Transverse colon (tissue), 4 donors: ENCODE data around the gene TWNK. TPM values are rescaled to one million over a fixed set of nuclear protein-coding genes. Genes with fewer than 3 reads are reported as not detected.

Source experiments
- DNase-seq: peaks from one replicate; pipeline ENCODE4 v3.0.0-alpha.2; 2019
- H3K27ac ChIP-seq, 4 donors: fragments of 200-600 bp; sonication (generic); 2 replicates each; pipeline ENCODE4 v1.5.1; 2016 to 2018; ENCODE audit warnings: inconsistent platforms in 4 of 4
- H3K27me3 ChIP-seq: fragments of 200-600 bp; sonication (generic); 2 replicates; pipeline ENCODE4 v1.5.1; 2017; ENCODE audit warnings: inconsistent platforms
- H3K36me3 ChIP-seq, 4 donors: fragments of 200-600 bp; sonication (generic); 2 replicates each; pipeline ENCODE4 v1.5.1; 2017 to 2019; ENCODE audit warnings: inconsistent platforms in 4 of 4
- H3K4me1 ChIP-seq, 4 donors: fragments of 200-600 bp; sonication (generic); 2 replicates each; pipeline ENCODE4 v1.5.1; 2017 to 2020; ENCODE audit warnings: inconsistent platforms in 4 of 4
- H3K4me3 ChIP-seq, 4 donors: fragments of 200-600 bp; sonication (generic); 1 replicate in 1 of 4; 2 replicates in 3 of 4; pipeline versions ENCODE4 v1.5.1 to v1.6.1; 2017 to 2019; ENCODE audit warnings: inconsistent platforms in 4 of 4
- H3K9me3 ChIP-seq, 2 donors: fragments of 200-600 bp; sonication (generic); 2 replicates each; pipeline ENCODE4 v1.5.1; 2017 to 2019; ENCODE audit warnings: inconsistent platforms in 2 of 2
- EP300 ChIP-seq: sonication (generic); formaldehyde crosslinking; IDR thresholded peaks from one replicate; pipeline ENCODE4 v1.6.1; 2017; ENCODE audit warnings: antibody characterized with exemption, low read depth
- POLR2A ChIP-seq: fragments of 450-650 bp; IDR thresholded peaks from one replicate; pipeline ENCODE4 v1.6.1; 2016; ENCODE audit warnings: antibody characterized with exemption, mild to moderate bottlenecking, moderate library complexity
- POLR2AphosphoS5 ChIP-seq, 3 donors: sonication (generic); formaldehyde crosslinking; IDR thresholded peaks; one replicate each; pipeline ENCODE4 v1.6.1; 2016; ENCODE audit warnings: antibody characterized with exemption in 3 of 3
- WGBS, 2 donors: methylation state at CpG; one replicate each; pipeline ENCODE4 v1.1.5; 2018; ENCODE audit warnings: low coverage in 1 of 2; 5-methylcytosine and 5-hydroxymethylcytosine counted together
- in situ Hi-C, 4 donors: fragments of 200-750 bp; cut with MboI; loops; one replicate each; pipeline versions ENCODE4 v1.15.0 to v1.15.1; 2017; ENCODE audit warnings: low sequenced_read_pairs in 3 of 4, low pct_ligation_motif_present in 1 of 4, low pct_unique_long_range_greater_than_20kb in 1 of 4
- intact Hi-C: fragments of 100-400 bp; cut with DNase I; formaldehyde crosslinking; loops from one replicate; pipeline ENCODE4 v1.15.1; 2023; ENCODE audit warnings: low total_unique reads
- total RNA-seq, 4 donors: library from RNA; depleted of rRNA; stranded (reverse); fragments of >200 nt; gene quantifications; one replicate each; pipeline ENCODE4 v1.1.0, GENCODE V29; 2016
- TF ChIP-seq, protein P1 (sequence below), 5 experiments: fragments of 200-600 bp in 3 of 5; fragments of 450-650 bp in 2 of 5; sonication (generic) in 3 of 5; IDR thresholded peaks; 1 replicate in 2 of 5; 2 replicates in 3 of 5; pipeline ENCODE4 v1.5.1; 2016 to 2017; ENCODE audit warnings: antibody characterized with exemption in 5 of 5, inconsistent platforms in 3 of 5, mild to moderate bottlenecking in 2 of 5, moderate library complexity in 1 of 5

TWNK gene
- total RNA-seq, 4 donors from 2014 or later, result 1.1 to 12.7 (median 3.3) TPM

DNA sequence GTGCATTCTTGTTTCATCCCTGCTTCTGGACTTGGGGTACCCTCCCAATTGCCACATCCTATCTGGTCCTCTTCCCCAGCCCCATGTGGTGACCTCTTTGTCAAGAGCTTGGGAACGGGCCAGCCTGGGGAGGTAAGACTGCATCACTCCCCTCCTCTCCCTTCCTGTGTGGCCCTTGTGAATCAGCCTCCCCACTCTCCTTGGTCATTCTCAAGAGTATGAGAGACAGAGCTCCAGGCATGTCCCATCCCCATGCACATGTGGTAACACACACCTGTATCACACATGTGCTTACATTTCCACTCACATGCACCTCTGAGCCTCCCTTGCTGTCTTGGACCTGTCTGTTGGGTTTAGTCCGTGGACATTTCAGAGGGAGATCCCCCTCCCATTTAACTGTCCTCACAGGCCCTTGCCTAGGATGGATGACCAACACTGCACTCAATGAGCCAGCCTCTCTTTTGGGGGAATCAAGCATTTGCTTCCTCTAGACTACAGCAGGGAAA, 2.6 kb upstream of the TWNK start:
- H3K27me3 ChIP-seq, result no peaks in the 10 kb centered on the region
- in situ Hi-C loops (no loop called here), intact Hi-C loops (no loop called here)
- 85% methylated on average over 2 of the region's 2 CpGs; no CpG with 5 or more reads in 1 of the 2 donors for WGBS, 2 donors
- peaks cover 0 to 5% (median 0%) of the 10 kb centered on the region in 4 donors for H3K36me3 ChIP-seq
- DNase-seq, result no peak
- no peaks in the 10 kb centered on the region for H3K9me3 ChIP-seq
- H3K4me3 ChIP-seq, result no peak overlapping the region
- no peak overlapping the region for H3K27ac ChIP-seq
- peaks cover 17 to 27% (median 22%) of the 10 kb centered on the region in 4 donors for H3K4me1 ChIP-seq
- TF ChIP-seq POLR2A (no peak), POLR2AphosphoS5 (IDR thresholded peaks at IDR 0.05) (no peak), EP300 (no peak)
- TF ChIP-seq, protein P1, sequence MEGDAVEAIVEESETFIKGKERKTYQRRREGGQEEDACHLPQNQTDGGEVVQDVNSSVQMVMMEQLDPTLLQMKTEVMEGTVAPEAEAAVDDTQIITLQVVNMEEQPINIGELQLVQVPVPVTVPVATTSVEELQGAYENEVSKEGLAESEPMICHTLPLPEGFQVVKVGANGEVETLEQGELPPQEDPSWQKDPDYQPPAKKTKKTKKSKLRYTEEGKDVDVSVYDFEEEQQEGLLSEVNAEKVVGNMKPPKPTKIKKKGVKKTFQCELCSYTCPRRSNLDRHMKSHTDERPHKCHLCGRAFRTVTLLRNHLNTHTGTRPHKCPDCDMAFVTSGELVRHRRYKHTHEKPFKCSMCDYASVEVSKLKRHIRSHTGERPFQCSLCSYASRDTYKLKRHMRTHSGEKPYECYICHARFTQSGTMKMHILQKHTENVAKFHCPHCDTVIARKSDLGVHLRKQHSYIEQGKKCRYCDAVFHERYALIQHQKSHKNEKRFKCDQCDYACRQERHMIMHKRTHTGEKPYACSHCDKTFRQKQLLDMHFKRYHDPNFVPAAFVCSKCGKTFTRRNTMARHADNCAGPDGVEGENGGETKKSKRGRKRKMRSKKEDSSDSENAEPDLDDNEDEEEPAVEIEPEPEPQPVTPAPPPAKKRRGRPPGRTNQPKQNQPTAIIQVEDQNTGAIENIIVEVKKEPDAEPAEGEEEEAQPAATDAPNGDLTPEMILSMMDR (IDR thresholded peaks at IDR 0.05), result no peak

DNA sequence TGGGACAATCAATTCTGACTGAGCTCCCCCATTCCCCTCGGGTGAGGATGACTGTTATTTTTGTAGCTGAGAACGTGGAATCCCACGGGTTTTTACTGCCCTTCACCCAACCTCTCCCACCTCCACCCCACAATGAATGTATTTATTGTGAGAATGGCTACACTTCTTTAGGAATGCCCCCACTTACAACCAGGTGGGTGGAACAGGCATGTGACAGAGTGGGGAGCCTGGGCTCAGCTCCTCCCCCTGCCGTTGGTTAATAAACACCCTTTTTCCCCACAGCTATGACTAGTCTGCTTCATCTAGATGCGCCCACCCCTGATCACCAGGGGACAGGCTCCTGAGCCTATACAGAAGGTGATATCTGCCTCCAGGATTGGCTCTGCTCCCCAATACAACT, 2.0 kb upstream of the TWNK start:
- H3K36me3 ChIP-seq, result no peaks in the 10 kb centered on the region
- DNase-seq, result no peak
- H3K27ac ChIP-seq, result no peak overlapping the region

DNA sequence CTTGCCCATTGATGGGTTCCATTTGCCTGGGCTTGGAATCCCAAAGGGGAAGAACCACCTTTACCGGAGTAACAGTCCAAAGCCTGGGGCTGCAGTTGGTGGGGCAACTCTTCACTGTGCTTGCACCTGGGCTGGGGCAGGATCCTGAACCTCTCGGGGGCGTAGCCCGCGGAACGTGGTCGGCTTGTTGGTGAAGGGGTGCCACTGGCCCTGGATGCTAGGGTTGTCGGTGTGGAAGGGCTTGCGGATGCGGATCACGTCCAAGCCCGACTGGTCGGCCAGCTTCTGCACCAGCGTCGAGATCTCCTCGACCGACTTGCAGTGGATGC, 756 bp upstream of the TWNK start:
- H3K27ac ChIP-seq, result peak overlapping the region; percentile 77 to 90 (median 86)
- H3K27me3 ChIP-seq, result no peaks in the 10 kb centered on the region
- in situ Hi-C loops (no loop called here), intact Hi-C loops (no loop called here)
- TF ChIP-seq, protein P1 (IDR thresholded peaks at IDR 0.05), result no peak
- peak in 1 of 3 donors; percentile 4 for TF ChIP-seq POLR2AphosphoS5 (IDR thresholded peaks at IDR 0.05)
- peaks cover 17 to 27% (median 22%) of the 10 kb centered on the region in 4 donors for H3K4me1 ChIP-seq
- no peaks in the 10 kb centered on the region for H3K9me3 ChIP-seq
- 24% methylated on average over 2 of the region's 17 CpGs; no CpG with 5 or more reads in 1 of the 2 donors for WGBS, 2 donors
- H3K4me3 ChIP-seq, result peak overlapping the region; percentile 63 to 92 (median 78)
- no peak for DNase-seq
- H3K36me3 ChIP-seq, result peaks cover 0 to 4% (median 1%) of the 10 kb centered on the region in 4 donors

More for the DNA sequence above, 2.0 kb upstream of the TWNK start:
- in situ Hi-C loops, result no loop called here
- intact Hi-C loops, result no loop called here
- WGBS, 2 donors, result 57 to 70% methylated on average over 4 to 5 of the region's 5 CpGs
- no peaks in the 10 kb centered on the region for H3K9me3 ChIP-seq
- no peak overlapping the region for H3K4me3 ChIP-seq
- H3K4me1 ChIP-seq, result peaks cover 17 to 27% (median 22%) of the 10 kb centered on the region in 4 donors
- no peaks in the 10 kb centered on the region for H3K27me3 ChIP-seq
- TF ChIP-seq EP300 (no peak), POLR2A (no peak), POLR2AphosphoS5 (IDR thresholded peaks at IDR 0.05) (no peak)
- TF ChIP-seq, protein P1 (IDR thresholded peaks at IDR 0.05), result no peak

DNA sequence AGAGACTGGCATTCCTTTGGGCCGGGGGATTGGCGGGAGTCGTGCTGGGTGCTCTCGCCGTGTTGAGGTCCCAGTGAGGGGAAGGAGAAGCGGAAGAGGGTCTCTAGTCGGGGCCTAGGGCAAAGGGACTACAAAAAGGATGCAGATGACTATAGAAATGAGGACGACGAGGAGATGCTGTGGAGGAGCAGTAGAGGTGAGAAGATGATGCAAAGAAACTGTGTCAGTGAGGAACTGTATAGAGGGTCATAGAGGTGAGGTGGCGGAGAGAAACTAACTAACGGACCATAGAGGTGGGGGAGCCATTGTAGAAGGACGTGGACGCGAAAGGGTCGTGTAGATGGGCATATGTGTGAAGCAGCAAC, 324 bp downstream of the TWNK start:
- Histone ChIP-seq H3K9me3 (no peaks in the 10 kb centered on the region), H3K27ac (peak overlapping the region; percentile 77 to 90 (median 86)), H3K36me3 (peaks cover 0 to 4% (median 1%) of the 10 kb centered on the region in 4 donors), H3K4me1 (peaks cover 17 to 27% (median 22%) of the 10 kb centered on the region in 4 donors), H3K27me3 (no peaks in the 10 kb centered on the region), H3K4me3 (peak overlapping the region; percentile 63 to 92 (median 78))
- intact Hi-C loops (no loop called here), in situ Hi-C loops (no loop called here)
- DNase-seq, result no peak
- 0 to 2% methylated on average over 15 of the region's 15 CpGs for WGBS, 2 donors
- TF ChIP-seq, protein P1 (IDR thresholded peaks at IDR 0.05), result no peak
- no peak for TF ChIP-seq POLR2A
- TF ChIP-seq POLR2AphosphoS5 (IDR thresholded peaks at IDR 0.05), result no peak
- no peak for TF ChIP-seq EP300
